Measurements from ENCODE around the gene RABL3.
A peak's percentile ranks its signal among the peaks of the same experiment; 100 is the strongest.
"Not testable (repeated sequence)": the region's sequence is repeated elsewhere in the genome, so short reads cannot be mapped to it uniquely, and the experiment has no call there.

The RABL3 gene

GRCh38 chr3:120753810-120754209 is 11.5 kb upstream of the RABL3 start:
- no peak for FAIRE-seq
- DNase-seq (ENCODE audit: insufficient read length, low spot score): no peak
- no peak for TF ChIP-seq POLR2A (IDR thresholded peaks at IDR 0.05; ENCODE audit: low read depth, low read length)
- TF ChIP-seq POLR2AphosphoS5 (IDR thresholded peaks at IDR 0.05; ENCODE audit: low read depth, low read length): no peak
- TF ChIP-seq SPI1 (IDR thresholded peaks at IDR 0.05; ENCODE audit: low read depth, low read length): no peak

DNA sequence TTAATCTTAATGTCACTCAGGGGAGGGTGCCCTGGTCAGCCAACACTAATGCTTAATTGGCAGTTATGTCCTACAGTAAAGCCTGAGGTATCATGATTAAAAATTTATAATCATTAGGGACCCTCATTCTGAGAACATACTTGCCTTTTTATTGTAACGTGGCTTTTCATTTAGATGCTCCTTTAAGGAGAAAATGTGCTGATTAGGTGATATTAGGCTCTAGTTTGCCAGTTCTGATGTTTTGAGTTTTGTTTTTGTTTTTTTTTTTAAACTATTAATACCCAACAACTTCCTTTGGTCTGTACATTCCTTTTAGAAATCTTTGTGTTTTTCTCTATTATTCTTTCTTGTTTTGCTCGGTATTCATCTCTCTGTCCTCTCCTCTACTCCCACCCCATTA is 10.5 kb upstream of the RABL3 start:
- DNase-seq (ENCODE audit: insufficient read length, low spot score) (no peak), FAIRE-seq (no peak)
- TF ChIP-seq SPI1 (IDR thresholded peaks at IDR 0.05; ENCODE audit: low read depth, low read length) (no peak), TAF1 (IDR thresholded peaks at IDR 0.05; ENCODE audit: low read depth, low read length) (no peak), PAX5 (IDR thresholded peaks at IDR 0.05; ENCODE audit: insufficient read depth, low read length, severe bottlenecking) (no peak), POU2F2 (IDR thresholded peaks at IDR 0.05; ENCODE audit: low read depth, low read length) (no peak)

- FAIRE-seq (no peak), DNase-seq (ENCODE audit: insufficient read length, low spot score) (no peak)
- TF ChIP-seq TAF1 (IDR thresholded peaks at IDR 0.05; ENCODE audit: low read depth, low read length) (no peak), POLR2AphosphoS5 (IDR thresholded peaks at IDR 0.05; ENCODE audit: low read depth, low read length) (no peak), PAX5 (IDR thresholded peaks at IDR 0.05; ENCODE audit: insufficient read depth, low read length, severe bottlenecking) (no peak), POLR2A (IDR thresholded peaks at IDR 0.05; ENCODE audit: low read depth, low read length) (no peak), SPI1 (IDR thresholded peaks at IDR 0.05; ENCODE audit: low read depth, low read length) (no peak), POU2F2 (IDR thresholded peaks at IDR 0.05; ENCODE audit: low read depth, low read length) (no peak)
Measured at GRCh38 chr3:120752230-120752629, 9.9 kb upstream of the RABL3 start.

GRCh38 chr3:120749843-120750242 is 7.5 kb upstream of the RABL3 start:
- FAIRE-seq (no peak), DNase-seq (ENCODE audit: insufficient read length, low spot score) (no peak)
- TF ChIP-seq POLR2A (IDR thresholded peaks at IDR 0.05; ENCODE audit: low read depth, low read length) (no peak), POLR2AphosphoS5 (IDR thresholded peaks at IDR 0.05; ENCODE audit: low read depth, low read length) (no peak), TAF1 (IDR thresholded peaks at IDR 0.05; ENCODE audit: low read depth, low read length) (no peak), POU2F2 (IDR thresholded peaks at IDR 0.05; ENCODE audit: low read depth, low read length) (no peak), PAX5 (IDR thresholded peaks at IDR 0.05; ENCODE audit: insufficient read depth, low read length, severe bottlenecking) (no peak), SPI1 (IDR thresholded peaks at IDR 0.05; ENCODE audit: low read depth, low read length) (no peak)

DNA sequence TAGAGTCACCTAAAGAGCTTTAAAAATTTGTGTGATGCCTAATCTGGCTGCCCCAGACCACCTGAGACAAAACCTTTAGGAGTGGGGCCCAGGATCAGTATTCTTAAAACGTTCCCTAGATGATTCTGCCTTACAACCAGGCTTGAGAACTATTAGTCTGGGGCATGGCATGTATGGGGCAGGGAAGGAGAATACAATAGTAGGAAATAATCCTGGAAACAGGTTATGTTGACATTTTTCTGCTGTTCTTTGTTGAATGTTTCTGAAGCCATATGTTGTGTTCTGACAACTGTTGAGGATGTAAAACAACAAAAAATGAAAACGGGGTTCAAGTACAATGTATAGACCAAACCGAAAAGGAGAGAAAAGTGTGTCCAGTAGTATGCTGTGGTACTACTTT is 3.1 kb upstream of the RABL3 start:
- FAIRE-seq (no peak), DNase-seq (ENCODE audit: insufficient read length, low spot score) (no peak)
- no peak for TF ChIP-seq PAX5 (IDR thresholded peaks at IDR 0.05; ENCODE audit: insufficient read depth, low read length, severe bottlenecking)
- TF ChIP-seq SPI1 (IDR thresholded peaks at IDR 0.05; ENCODE audit: low read depth, low read length): no peak
- no peak for TF ChIP-seq TAF1 (IDR thresholded peaks at IDR 0.05; ENCODE audit: low read depth, low read length)
- no peak for TF ChIP-seq POLR2A (IDR thresholded peaks at IDR 0.05; ENCODE audit: low read depth, low read length)
- no peak for TF ChIP-seq POLR2AphosphoS5 (IDR thresholded peaks at IDR 0.05; ENCODE audit: low read depth, low read length)
- TF ChIP-seq POU2F2 (IDR thresholded peaks at IDR 0.05; ENCODE audit: low read depth, low read length): no peak

GRCh38 chr3:120743556-120744195 is 1.4 kb upstream of the RABL3 start:
- FAIRE-seq (no peak), DNase-seq (ENCODE audit: insufficient read length, low spot score) (no peak)
- TF ChIP-seq PAX5 (IDR thresholded peaks at IDR 0.05; ENCODE audit: insufficient read depth, low read length, severe bottlenecking) (no peak), POLR2A (IDR thresholded peaks at IDR 0.05; ENCODE audit: low read depth, low read length) (no peak), TAF1 (IDR thresholded peaks at IDR 0.05; ENCODE audit: low read depth, low read length) (no peak), SPI1 (IDR thresholded peaks at IDR 0.05; ENCODE audit: low read depth, low read length) (no peak), POU2F2 (IDR thresholded peaks at IDR 0.05; ENCODE audit: low read depth, low read length) (no peak), POLR2AphosphoS5 (IDR thresholded peaks at IDR 0.05; ENCODE audit: low read depth, low read length) (no peak)

DNA sequence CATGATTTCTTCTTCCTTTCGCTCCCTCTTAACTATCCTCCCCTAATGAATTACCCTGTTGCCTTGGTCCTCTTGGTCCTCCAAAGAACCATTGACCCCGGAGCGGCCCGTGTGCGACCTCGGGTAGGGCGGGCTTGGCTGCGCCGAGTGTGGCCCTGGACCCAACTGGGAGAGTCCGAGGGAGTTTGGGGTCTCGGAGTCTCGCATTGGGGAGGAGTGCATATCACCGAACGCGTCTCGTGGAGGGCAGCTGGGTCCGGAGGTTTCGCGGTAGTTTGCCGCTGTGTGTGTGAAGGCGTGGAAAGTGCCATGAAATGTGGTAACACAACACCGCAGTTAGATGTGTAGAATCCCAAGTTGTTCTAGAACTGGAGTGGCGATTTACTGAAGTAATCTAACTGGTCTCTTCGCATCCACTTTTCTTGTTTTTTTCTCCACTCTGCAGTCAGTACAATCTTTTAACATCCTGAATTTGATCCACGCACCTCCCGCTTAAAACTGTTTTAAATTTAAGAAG is 591 bp upstream of the RABL3 start:
- peak; percentile 7 for DNase-seq (ENCODE audit: insufficient read length, low spot score)
- TF ChIP-seq PAX5 (IDR thresholded peaks at IDR 0.05; ENCODE audit: insufficient read depth, low read length, severe bottlenecking): no peak
- TF ChIP-seq POLR2AphosphoS5 (IDR thresholded peaks at IDR 0.05; ENCODE audit: low read depth, low read length): no peak
- TF ChIP-seq POU2F2 (IDR thresholded peaks at IDR 0.05; ENCODE audit: low read depth, low read length): no peak
- TF ChIP-seq POLR2A (IDR thresholded peaks at IDR 0.05; ENCODE audit: low read depth, low read length): no peak
- peak; percentile 20 for FAIRE-seq

DNA sequence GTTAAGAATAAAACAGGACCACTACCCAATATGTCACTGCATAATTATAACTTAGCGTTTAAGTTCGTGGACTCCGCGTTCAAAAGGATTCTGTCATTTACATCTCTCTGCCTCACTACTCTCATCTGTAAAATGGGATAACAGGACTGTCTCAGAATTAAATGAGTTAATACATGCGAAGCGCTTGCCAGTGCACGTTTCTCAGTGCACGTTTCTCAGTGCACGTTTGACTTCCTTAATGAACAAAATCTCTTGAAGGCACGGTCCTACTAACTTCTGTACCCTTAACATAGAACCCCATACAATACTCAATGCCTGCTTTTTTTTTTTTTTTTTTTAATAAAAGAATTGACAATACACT is 499 bp downstream of the RABL3 start:
- no peak for FAIRE-seq
- TF ChIP-seq SPI1 (IDR thresholded peaks at IDR 0.05; ENCODE audit: low read depth, low read length) (0 out of 2 replicates have a peak, but pooled peaks have one; percentile 24), PAX5 (IDR thresholded peaks at IDR 0.05; ENCODE audit: insufficient read depth, low read length, severe bottlenecking) (no peak)

GRCh38 chr3:120741320-120741719 is 996 bp downstream of the RABL3 start:
- FAIRE-seq: no peak
- DNase-seq (ENCODE audit: insufficient read length, low spot score): no peak
- no peak for TF ChIP-seq PAX5 (IDR thresholded peaks at IDR 0.05; ENCODE audit: insufficient read depth, low read length, severe bottlenecking)

More for the DNA sequence above, 499 bp downstream of the RABL3 start:
- DNase-seq (ENCODE audit: insufficient read length, low spot score): no peak

- not testable (repeated sequence) for DNase-seq (ENCODE audit: insufficient read length, low spot score); FAIRE-seq
Measured at GRCh38 chr3:120738006-120738405, 4.3 kb downstream of the RABL3 start.
